Fibroblast of lung (primary cell): ENCODE data around the gene LAMTOR5.
"Not testable (repeated sequence)": the region's sequence is repeated elsewhere in the genome, so short reads cannot be mapped to it uniquely, and the experiment has no call there.

Experiments
- CTCF ChIP-seq, 2 donors: IDR thresholded peaks in 1 of 2; conservative IDR thresholded peaks in 1 of 2; 1 replicate in 1 of 2; 2 replicates in 1 of 2; pipeline ENCODE4 v1.5.1; 2011 to 2012; ENCODE audit warnings: low read length in 2 of 2, control low read depth in 1 of 2, inconsistent platforms in 1 of 2, low read depth in 1 of 2, mild to moderate bottlenecking in 1 of 2
- EZH2 ChIP-seq: IDR thresholded peaks from 2 replicates; pipeline ENCODE4 v1.5.1; 2012; ENCODE audit warnings: low read length, control low read depth, mild to moderate bottlenecking; ENCODE audit errors: missing control alignments

- TF ChIP-seq CTCF (conservative IDR thresholded peaks at IDR 0.05 in 1 of 2, IDR thresholded peaks at IDR 0.05 in 1 of 2; ENCODE audit: low read depth in 1 of 2, low read length in 2 of 2); EZH2: not testable (repeated sequence)
These were observed 30.3 kb upstream of the LAMTOR5 start for GRCh38 chr1:110437645-110438299.
